Dermis microvascular lymphatic vessel endothelial cell (primary cell): ENCODE data around the gene SOWAHB. TPM values are rescaled to one million over a fixed set of nuclear protein-coding genes. Genes with fewer than 3 reads are reported as not detected.

Experiments used
- DNase-seq, 2 donors: peaks; one replicate each; pipeline versions ENCODE4 v3.0.0 to v3.0.0-alpha.2; 2010; ENCODE audit warnings: low read depth in 2 of 2
- total RNA-seq: library from RNA; depleted of rRNA; stranded (reverse); fragments of >200 nt; gene quantifications from 2 replicates; pipeline ENCODE4 v1.2.1, GENCODE V29; 2014

The SOWAHB gene
- total RNA-seq, 1 donor from 2014 or later, result not detected

GRCh38 chr4:76856243-76857073, 41.5 kb downstream of the SOWAHB start:
- DNase-seq, result peak in 1 of 2 donors; percentile 20

DNA sequence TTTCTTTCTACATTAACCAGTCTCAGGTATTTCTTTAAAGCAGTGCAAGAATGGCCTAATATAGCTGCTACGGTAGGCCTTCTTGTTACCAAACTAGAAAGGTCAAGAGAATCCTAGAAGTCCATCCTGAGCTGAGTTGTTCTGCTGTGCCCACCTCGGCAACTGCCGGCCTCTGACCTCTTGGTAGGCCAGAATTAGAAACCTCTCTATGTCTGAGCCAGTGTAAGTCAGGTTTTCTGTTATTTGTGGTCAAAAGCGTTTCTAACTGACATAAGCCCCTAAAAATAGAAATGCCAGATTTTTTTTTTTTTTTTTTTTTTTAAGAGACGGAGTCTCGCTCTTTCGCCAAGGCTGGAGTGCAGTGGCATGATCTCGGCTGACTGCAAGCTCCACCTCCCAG, 43.1 kb downstream of the SOWAHB start:
- no peak for DNase-seq

- no peak for DNase-seq
These were observed 46.6 kb downstream of the SOWAHB start for GRCh38 chr4:76851375-76851774.

DNA sequence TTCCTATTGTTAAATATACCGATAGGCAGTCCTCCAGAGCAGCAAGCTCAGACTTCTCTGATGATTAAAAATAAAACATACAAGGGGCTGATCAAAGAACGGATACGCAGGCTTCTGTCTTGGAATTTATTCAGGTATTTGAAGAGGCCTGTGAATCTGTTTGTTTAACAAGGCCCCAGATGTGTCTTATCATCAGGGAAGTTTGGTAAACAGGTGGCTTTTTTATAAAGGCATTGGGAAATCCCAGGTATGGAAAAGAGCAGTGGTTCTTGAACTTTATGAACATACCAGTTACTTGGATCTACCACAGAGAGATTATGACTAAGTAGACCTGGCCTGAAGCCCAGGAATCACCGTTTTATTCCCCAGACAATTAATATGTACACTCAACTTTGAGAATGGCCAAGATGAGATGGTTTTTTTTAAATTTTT, 47.9 kb downstream of the SOWAHB start:
- DNase-seq, result peak in 1 of 2 donors; percentile 55

Other genes with a start within 250 kb of the SOWAHB start
- gene SEPTIN11, start 51.6 kb upstream of the SOWAHB start, total RNA-seq, result 106 and 164 TPM in 2 replicates
- 67.1 and 98.6 TPM in 2 replicates for gene CCNI, start 177.8 kb upstream of the SOWAHB start, total RNA-seq